ENCODE results near the gene AMFR. TPM values are rescaled to one million over a fixed set of nuclear protein-coding genes. Genes with fewer than 3 reads are reported as not detected.

AMFR gene
- total and polyA plus RNA-seq, 5 experiments from 2014 or later = 24.2 to 83.0 (median 38.4) TPM

DNA sequence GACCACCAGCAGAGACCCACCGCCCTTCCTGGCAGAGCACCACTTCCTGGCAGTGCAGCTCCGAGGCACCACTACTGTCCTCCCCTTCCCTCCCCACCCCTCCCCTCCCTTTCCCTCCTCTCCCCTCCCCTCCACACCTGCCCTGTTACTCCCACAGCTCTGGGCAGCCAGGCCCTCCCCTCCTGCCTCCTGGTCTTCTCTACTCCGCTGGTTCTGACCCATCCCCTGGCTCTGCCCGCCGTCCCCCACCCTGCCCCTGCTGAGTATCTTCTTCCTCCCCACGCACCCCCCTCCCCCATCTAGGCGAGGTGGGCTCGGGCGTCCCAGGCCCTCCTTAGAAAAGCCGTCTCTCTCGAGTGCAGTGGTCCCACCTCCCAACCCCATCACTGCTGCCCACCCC is 77.7 kb downstream of the AMFR start:
- no peaks in the 10 kb centered on the region for H3K36me3 Mint-ChIP-seq
- no peak overlapping the region for H3K27ac Mint-ChIP-seq
- no peaks in the 10 kb centered on the region for H3K9me3 Mint-ChIP-seq
- DNase-seq (peak in 1 of 10 donors; percentile 19), ATAC-seq (no peak)
- H3K4me1 Mint-ChIP-seq = peaks cover 0 to 3% (median 0%) of the 10 kb centered on the region in 4 donors
- POLR2A ChIA-PET = no interaction called here
- H3K27me3 Mint-ChIP-seq = peaks cover 0 to 9% (median 0%) of the 10 kb centered on the region in 5 donors
- no peak overlapping the region for H3K4me3 Mint-ChIP-seq

- Mint-ChIP-seq H3K36me3 (no peaks in the 10 kb centered on the region), H3K4me1 (peaks cover 0 to 3% (median 0%) of the 10 kb centered on the region in 4 donors), H3K9me3 (no peaks in the 10 kb centered on the region), H3K27me3 (peaks cover 0 to 9% (median 0%) of the 10 kb centered on the region in 5 donors), H3K4me3 (no peak overlapping the region), H3K27ac (no peak overlapping the region)
- POLR2A ChIA-PET = no interaction called here
- ATAC-seq = no peak
- DNase-seq = peak in 1 of 10 donors; percentile 27
Measured at GRCh38 chr16:56347166-56347565, 78.2 kb downstream of the AMFR start.

- Mint-ChIP-seq H3K4me1 (peaks cover 0 to 3% (median 0%) of the 10 kb centered on the region in 4 donors), H3K4me3 (no peak overlapping the region), H3K27me3 (peaks cover 0 to 9% (median 0%) of the 10 kb centered on the region in 5 donors), H3K36me3 (no peaks in the 10 kb centered on the region), H3K9me3 (no peaks in the 10 kb centered on the region), H3K27ac (no peak overlapping the region)
- ATAC-seq = no peak
- POLR2A ChIA-PET = no interaction called here
- DNase-seq = peak in 1 of 10 donors; percentile 55
Measured at GRCh38 chr16:56346131-56346890, 79.0 kb downstream of the AMFR start.

GRCh38 chr16:56345406-56346050 is 79.8 kb downstream of the AMFR start:
- peaks cover 0 to 9% (median 0%) of the 10 kb centered on the region in 5 donors for H3K27me3 Mint-ChIP-seq
- no peak overlapping the region for H3K4me3 Mint-ChIP-seq
- no peaks in the 10 kb centered on the region for H3K36me3 Mint-ChIP-seq
- ATAC-seq (no peak), DNase-seq (peak in 1 of 10 donors; percentile 48)
- H3K9me3 Mint-ChIP-seq = no peaks in the 10 kb centered on the region
- no peak overlapping the region for H3K27ac Mint-ChIP-seq
- POLR2A ChIA-PET = no interaction called here
- H3K4me1 Mint-ChIP-seq = peaks cover 0 to 5% (median 0%) of the 10 kb centered on the region in 4 donors

DNA sequence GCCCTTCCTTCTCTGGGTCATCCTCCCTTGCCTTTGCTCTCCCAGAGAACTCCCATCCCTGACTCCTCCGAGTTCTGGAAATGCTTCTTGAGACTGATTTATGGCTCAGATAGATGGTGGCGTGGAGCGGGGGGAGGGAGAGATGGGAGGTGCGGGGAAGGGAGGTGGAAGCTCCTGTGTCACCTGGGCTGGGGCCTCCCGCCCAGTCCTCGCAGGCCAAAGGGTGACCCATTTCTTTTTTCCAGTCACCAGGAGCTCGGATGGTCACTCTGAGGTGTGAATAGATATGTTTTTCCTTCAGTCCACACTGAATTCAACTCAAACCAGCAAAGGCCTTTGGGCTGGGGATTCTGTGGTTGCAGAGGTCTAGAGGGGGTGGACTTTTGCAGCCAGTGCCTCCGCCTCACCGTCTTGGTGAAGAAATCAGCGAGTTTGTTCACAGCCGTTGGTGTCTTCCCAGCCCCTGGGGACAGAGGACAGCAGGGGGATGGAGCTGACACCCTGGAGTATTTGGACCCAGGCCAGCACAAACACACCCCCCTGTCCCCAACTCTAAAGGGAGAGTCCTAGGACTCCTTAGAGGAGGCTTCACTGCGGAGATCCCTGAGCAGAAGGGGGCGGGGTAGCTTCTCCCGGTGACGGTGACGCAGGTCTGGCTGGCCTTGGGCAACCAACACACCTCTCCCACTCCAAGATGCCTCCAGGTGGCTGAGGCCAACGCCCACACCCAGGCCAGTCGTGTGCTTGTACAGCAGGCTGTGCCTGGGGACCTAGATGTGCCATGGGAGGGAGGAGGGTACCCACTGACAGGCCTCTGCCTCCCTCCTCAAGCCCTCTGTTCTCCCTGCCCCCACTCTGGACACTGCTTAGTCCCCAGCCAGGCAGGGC is 80.6 kb downstream of the AMFR start:
- Mint-ChIP-seq H3K9me3 (no peaks in the 10 kb centered on the region), H3K27ac (no peak overlapping the region), H3K27me3 (peaks cover 0 to 5% (median 0%) of the 10 kb centered on the region in 5 donors), H3K4me3 (no peak overlapping the region), H3K36me3 (no peaks in the 10 kb centered on the region), H3K4me1 (peaks cover 0 to 6% (median 0%) of the 10 kb centered on the region in 4 donors)
- POLR2A ChIA-PET = no interaction called here
- ATAC-seq (no peak), DNase-seq (peak in 1 of 10 donors; percentile 40)

DNA sequence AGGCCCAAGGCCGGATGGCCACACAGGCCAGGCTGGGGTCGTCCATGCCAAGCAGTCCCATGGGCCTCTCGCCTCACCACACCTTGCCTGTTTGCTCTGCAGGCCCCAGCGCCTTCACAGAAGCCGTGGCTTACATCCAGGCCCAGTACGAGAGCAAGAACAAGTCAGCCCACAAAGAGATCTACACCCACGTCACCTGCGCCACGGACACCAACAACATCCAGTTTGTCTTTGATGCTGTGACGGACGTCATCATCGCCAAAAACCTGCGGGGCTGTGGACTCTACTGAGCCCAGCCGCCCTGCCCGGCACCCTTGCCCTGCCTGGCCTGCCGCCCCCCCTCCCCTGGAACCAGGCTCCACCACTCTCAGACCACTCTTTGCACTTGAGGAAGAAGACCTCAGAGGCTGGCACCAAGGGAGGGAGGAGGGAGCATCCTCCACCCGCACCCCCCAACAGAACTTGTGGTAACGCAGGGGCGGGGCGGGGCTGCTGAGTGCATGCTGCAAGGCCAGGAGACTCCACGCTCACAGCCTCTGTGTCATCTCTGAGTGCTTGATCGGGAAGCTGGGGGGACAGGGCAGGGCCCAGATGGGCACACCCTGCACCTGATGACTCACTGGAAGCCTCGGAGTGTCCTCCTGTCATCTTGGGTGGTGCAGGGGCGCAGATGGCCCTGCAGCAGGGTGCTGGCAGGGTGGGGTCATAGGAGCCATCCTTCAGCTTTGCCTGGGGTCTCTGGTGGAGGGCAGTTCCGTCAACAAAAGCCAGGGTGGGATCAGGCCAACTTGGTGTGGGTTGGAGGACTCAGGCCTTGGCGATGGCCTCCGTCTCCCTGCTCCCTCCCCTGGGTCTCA is 81.5 kb downstream of the AMFR start:
- Mint-ChIP-seq H3K9me3 (no peaks in the 10 kb centered on the region), H3K4me1 (peaks cover 0 to 6% (median 0%) of the 10 kb centered on the region in 4 donors), H3K4me3 (no peak overlapping the region), H3K27me3 (no peaks in the 10 kb centered on the region), H3K27ac (peak overlapping the region in 1 of 10 donors; percentile 76), H3K36me3 (no peaks in the 10 kb centered on the region)
- no peak for ATAC-seq
- no peak for DNase-seq
- POLR2A ChIA-PET = no interaction called here

- Mint-ChIP-seq H3K27ac (peak overlapping the region in 1 of 10 donors; percentile 37), H3K4me3 (no peak overlapping the region), H3K36me3 (no peaks in the 10 kb centered on the region), H3K27me3 (no peaks in the 10 kb centered on the region), H3K9me3 (no peaks in the 10 kb centered on the region), H3K4me1 (peaks cover 0 to 6% (median 0%) of the 10 kb centered on the region in 4 donors)
- ATAC-seq (no peak), DNase-seq (no peak)
- POLR2A ChIA-PET = no interaction called here
Measured at GRCh38 chr16:56341656-56342399, 83.5 kb downstream of the AMFR start.

DNA sequence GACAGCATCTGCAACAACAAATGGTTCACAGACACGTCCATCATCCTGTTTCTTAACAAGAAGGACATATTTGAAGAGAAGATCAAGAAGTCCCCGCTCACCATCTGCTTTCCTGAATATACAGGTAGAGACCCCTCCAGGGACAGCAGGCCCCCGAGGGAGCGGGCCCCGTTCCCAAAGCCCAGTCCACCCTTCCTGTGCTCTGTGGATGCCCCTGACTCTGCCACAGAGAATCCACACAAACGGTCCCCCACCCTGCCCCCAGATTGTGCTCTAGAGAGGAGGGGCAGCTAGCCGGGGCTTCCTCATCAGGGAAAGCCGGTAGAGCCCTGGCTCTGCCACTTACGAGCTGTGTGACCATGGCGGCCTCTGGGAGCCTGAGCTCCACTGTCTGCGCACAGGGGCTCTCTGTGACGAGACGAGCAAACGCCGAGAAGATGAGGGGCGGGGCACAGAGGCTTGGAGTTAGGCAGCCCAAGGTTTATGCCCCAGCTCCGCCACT is 84.4 kb downstream of the AMFR start:
- ATAC-seq (no peak), DNase-seq (no peak)
- Mint-ChIP-seq H3K27me3 (no peaks in the 10 kb centered on the region), H3K4me1 (peaks cover 0 to 3% (median 0%) of the 10 kb centered on the region in 4 donors), H3K36me3 (no peaks in the 10 kb centered on the region), H3K9me3 (no peaks in the 10 kb centered on the region), H3K27ac (peak overlapping the region in 1 of 10 donors; percentile 80), H3K4me3 (no peak overlapping the region)
- POLR2A ChIA-PET = no interaction called here

DNA sequence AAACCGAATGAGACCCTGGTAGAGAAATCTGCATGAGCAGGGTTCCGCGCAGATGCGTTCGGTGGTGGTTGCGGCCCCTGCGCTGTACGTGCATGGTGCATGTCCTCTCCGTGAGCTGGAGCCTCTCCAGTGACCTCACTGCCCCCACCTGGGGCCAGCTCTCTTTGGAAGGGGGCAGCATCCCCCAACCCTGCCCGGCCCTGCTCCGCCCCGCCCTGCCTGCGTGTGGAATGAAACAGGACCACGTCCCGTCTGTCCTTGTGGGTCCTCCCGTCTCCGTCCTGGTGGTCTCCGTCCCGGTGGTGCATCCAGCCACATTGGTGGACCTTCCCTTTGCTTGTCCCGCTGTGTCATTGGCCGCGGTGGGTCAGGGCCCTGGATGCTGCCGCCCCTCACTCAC is 84.9 kb downstream of the AMFR start:
- DNase-seq (no peak), ATAC-seq (no peak)
- Mint-ChIP-seq H3K4me1 (peaks cover 0 to 3% (median 0%) of the 10 kb centered on the region in 4 donors), H3K9me3 (no peaks in the 10 kb centered on the region), H3K27ac (peak overlapping the region in 1 of 10 donors; percentile 80), H3K36me3 (no peaks in the 10 kb centered on the region), H3K27me3 (no peaks in the 10 kb centered on the region), H3K4me3 (no peak overlapping the region)
- POLR2A ChIA-PET = no interaction called here

DNA sequence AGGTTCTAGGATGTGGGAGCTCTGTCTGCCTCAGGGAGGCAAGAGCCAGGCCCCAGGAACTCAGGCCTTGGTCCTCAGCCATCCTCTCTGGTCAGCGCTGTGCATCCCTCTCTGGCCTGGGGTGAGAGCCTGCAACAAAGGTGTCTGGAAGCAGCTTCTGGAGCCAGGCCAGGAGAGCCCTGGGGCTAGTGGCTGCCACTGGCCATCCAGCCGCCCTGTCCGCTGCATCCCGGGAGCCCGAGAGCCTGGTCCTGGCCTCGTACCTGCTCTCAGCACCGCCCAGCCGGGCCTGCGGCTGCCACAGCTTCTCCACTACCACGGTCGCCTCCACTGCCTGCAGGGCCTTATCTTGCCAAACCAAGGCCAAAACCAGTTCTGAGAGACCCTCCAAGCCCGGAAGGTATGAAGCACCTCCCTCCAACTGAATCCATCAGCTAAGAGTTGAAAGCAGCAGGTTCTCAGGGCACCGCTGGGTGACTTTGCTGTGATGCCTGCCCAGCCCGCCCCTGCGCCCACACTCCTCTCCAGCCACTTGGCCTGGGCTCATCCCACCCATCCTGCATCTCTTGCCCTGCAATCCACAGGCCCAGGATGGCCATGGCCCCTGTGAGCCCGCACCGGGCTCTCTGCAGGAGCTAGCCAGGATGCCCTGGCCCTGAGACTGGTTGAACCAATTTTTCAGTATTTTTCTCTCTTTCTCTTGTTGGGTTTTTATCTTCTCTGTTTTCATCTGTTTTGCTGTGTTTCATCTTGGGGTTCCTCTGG is 85.7 kb downstream of the AMFR start:
- no peak for DNase-seq
- Mint-ChIP-seq H3K27me3 (no peaks in the 10 kb centered on the region), H3K9me3 (no peaks in the 10 kb centered on the region)

More for the DNA sequence above, 85.7 kb downstream of the AMFR start:
- Mint-ChIP-seq H3K4me1 (peaks cover 0 to 3% (median 0%) of the 10 kb centered on the region in 4 donors), H3K36me3 (no peaks in the 10 kb centered on the region), H3K27ac (peak overlapping the region in 1 of 10 donors; percentile 13), H3K4me3 (no peak overlapping the region)
- ATAC-seq = no peak
- POLR2A ChIA-PET = no interaction called here

Measured in naive thymus-derived CD8-positive, alpha-beta T cell (primary cell).